ENCODE data around the gene CLCN6. TPM values are rescaled to one million over a fixed set of nuclear protein-coding genes. Genes with fewer than 3 reads are reported as not detected.
"Not testable (repeated sequence)": the region's sequence is repeated elsewhere in the genome, so short reads cannot be mapped to it uniquely, and the experiment has no call there.

CLCN6 gene
- total RNA-seq, 4 donors from 2014 or later = 12.8 to 23.8 (median 18.3) TPM

DNA sequence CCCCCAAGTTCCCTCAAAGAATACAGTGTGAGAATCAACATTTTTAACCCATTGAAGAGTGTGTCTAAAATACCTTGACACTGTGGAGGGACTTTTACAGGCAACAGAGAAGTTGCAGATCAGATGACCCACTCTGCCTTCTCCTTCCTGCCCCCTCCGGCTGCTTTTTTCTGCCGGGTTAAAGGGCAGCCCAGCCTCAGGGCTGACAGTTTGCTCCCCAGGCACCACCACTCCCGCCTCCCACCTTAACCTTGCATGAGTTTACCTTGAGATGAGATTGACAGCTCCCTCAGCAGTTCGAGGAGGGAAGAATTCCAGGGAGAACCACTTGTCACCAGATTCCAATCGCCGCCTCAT is 3.4 kb upstream of the CLCN6 start:
- H3K27ac ChIP-seq = peak overlapping the region; percentile 93 to 99 (median 98)
- ATAC-seq = no peak
- H3K4me1 ChIP-seq = peaks cover 0 to 59% (median 19%) of the 10 kb centered on the region in 3 donors
- TF ChIP-seq POLR2AphosphoS5 (IDR thresholded peaks at IDR 0.05) = peak; percentile 12
- TF ChIP-seq CTCF (IDR thresholded peaks at IDR 0.05) = peak in 1 of 4 experiments; percentile 1
- no peak for TF ChIP-seq EP300 (IDR thresholded peaks at IDR 0.05)
- no peaks in the 10 kb centered on the region for H3K27me3 ChIP-seq
- WGBS, 2 donors (ENCODE audit: low coverage in 1 of 2) = 0 to 4% methylated on average over 3 of the region's 6 CpGs
- H3K9me3 ChIP-seq = no peaks in the 10 kb centered on the region
- peak overlapping the region; percentile 40 to 92 for H3K4me3 ChIP-seq
- peaks cover 0 to 39% of the 10 kb centered on the region in 2 donors for H3K36me3 ChIP-seq

DNA sequence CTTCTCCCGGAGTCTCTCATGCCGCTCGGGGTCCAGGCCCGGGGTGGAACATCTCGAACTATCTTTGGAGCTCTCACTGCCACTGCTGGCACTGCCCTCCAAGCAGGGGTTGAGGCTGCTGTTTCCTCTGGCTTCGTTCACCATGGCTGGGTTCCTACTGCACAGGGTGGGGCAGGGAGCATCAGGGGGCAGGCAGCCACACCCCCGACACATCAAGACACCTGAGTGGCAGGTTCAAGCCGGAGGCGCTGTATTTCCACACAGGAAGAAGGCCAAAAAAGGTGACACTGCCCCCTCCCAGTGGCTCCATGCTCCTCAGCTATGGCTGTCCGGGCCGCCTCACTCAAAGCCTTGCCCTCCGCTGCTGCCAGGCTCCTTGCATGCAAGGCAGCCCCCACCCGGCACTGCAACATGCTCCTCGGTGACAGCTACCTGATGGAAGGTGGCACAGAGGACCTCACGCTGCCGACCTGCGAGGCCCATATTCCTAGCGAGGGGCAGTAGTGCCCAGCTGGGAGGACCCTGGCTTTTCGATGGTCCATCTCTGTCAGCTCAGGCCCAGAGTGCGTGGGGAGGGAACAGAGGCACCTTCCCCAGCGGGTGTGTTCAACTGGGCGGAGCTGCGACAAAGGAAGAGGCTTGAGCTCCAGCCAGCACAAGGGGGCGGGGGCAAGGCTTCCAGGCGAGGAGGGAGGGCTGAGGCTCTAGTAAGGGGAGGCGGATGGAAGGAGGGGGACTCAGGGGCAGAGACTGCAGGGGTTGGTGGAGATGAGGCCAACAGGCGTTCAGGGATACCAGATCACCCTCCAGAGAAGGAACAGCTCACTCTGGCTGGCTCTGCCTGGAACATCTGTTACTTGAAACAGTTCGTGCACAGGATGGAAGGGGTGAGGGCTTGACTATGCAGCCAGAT is 2.8 kb upstream of the CLCN6 start:
- peak; percentile 75 for ATAC-seq
- Histone ChIP-seq H3K36me3 (peaks cover 0 to 36% of the 10 kb centered on the region in 2 donors), H3K27ac (peak overlapping the region; percentile 93 to 99 (median 98)), H3K9me3 (no peaks in the 10 kb centered on the region), H3K27me3 (no peaks in the 10 kb centered on the region), H3K4me3 (peak overlapping the region; percentile 40 to 92), H3K4me1 (peaks cover 0 to 66% (median 19%) of the 10 kb centered on the region in 3 donors)
- TF ChIP-seq EP300 (IDR thresholded peaks at IDR 0.05) (no peak), POLR2A (IDR thresholded peaks at IDR 0.05) (peak; percentile 30 to 33), POLR2AphosphoS5 (IDR thresholded peaks at IDR 0.05) (peak; percentile 86), CTCF (IDR thresholded peaks at IDR 0.05) (peak in 1 of 4 experiments; percentile 25)
- 0% methylated on average over 4 of the region's 28 CpGs for WGBS, 2 donors (ENCODE audit: low coverage in 1 of 2)

DNA sequence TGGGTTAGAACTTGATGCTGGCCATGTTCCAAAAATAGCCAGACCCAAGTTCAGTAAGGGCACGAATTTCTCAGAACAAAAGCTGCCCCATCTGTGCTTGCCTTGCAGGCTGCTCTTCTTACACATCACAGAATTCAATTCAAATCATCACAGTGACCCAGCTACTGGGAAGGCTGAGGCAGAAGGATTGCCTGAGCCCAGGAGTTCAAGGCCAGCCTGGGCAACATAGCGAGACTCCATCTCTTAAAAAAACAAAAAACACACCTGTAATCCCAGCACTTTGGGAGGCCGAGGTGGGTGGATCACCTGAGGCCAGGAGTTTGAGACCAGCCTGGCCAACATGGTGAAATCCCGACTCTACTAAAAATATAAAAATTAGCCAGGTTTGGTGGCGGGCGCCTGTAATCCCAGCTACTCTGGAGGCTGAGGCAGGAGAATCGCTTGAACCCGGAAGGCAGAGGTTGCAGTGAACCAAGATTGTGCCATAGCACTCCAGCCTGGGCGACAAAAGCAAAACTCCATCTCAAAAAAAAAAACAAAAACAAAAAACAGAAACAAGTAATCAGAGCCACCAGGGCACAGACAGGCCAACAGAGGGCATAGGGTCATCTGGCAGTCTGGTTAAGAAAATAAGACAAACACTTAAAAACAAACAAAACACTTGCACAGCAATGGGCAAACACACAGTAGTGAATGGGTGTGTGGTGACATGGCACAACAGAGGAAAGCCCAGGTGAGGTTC is 1.9 kb upstream of the CLCN6 start:
- 82% methylated on average over 5 of the region's 9 CpGs; no CpG with 5 or more reads in 1 of the 2 donors for WGBS, 2 donors (ENCODE audit: low coverage in 1 of 2)
- H3K9me3 ChIP-seq = not testable (repeated sequence)
- H3K4me3 ChIP-seq = peak overlapping the region; percentile 40 to 92

GRCh38 chr1:11804666-11805421 is 1.1 kb upstream of the CLCN6 start:
- TF ChIP-seq POLR2A (IDR thresholded peaks at IDR 0.05) (no peak), POLR2AphosphoS5 (IDR thresholded peaks at IDR 0.05) (peak; percentile 55)
- Histone ChIP-seq H3K4me1 (peaks cover 0 to 82% (median 19%) of the 10 kb centered on the region in 3 donors), H3K4me3 (peak overlapping the region; percentile 66 to 92), H3K27me3 (no peaks in the 10 kb centered on the region), H3K9me3 (no peaks in the 10 kb centered on the region), H3K36me3 (peaks cover 0 to 34% of the 10 kb centered on the region in 2 donors), H3K27ac (peak overlapping the region; percentile 93 to 99 (median 98))
- no peak for ATAC-seq
- 5 to 6% methylated on average over 2 to 6 of the region's 17 CpGs for WGBS, 2 donors (ENCODE audit: low coverage in 1 of 2)

More for the DNA sequence above, 1.9 kb upstream of the CLCN6 start:
- Histone ChIP-seq H3K27ac (peak overlapping the region; percentile 93 to 99 (median 98)), H3K36me3 (peaks cover 0 to 34% of the 10 kb centered on the region in 2 donors), H3K4me1 (peaks cover 0 to 74% (median 19%) of the 10 kb centered on the region in 3 donors)
- not testable (repeated sequence) for ATAC-seq, H3K27me3 ChIP-seq

GRCh38 chr1:11806307-11806936 is 431 bp downstream of the CLCN6 start:
- Histone ChIP-seq H3K4me3 (peak overlapping the region; percentile 66 to 92), H3K4me1 (peaks cover 0 to 78% (median 19%) of the 10 kb centered on the region in 3 donors), H3K27me3 (no peaks in the 10 kb centered on the region), H3K27ac (peak overlapping the region; percentile 59 to 99 (median 96)), H3K9me3 (no peaks in the 10 kb centered on the region), H3K36me3 (peaks cover 0 to 34% of the 10 kb centered on the region in 2 donors)
- WGBS, 2 donors (ENCODE audit: low coverage in 1 of 2) = 0 to 3% methylated on average over 3 to 4 of the region's 20 CpGs
- ATAC-seq = peak; percentile 40
- TF ChIP-seq CTCF (IDR thresholded peaks at IDR 0.05) = no peak
- TF ChIP-seq EP300 (IDR thresholded peaks at IDR 0.05) = peak; percentile 17
- peak; percentile 14 for TF ChIP-seq POLR2AphosphoS5 (IDR thresholded peaks at IDR 0.05)
